Fibroblast of villous mesenchyme (primary cell): Measurements from ENCODE around the gene ZDBF2. TPM values are rescaled to one million over a fixed set of nuclear protein-coding genes. Genes with fewer than 3 reads are reported as not detected.
"Not testable (repeated sequence)": the region's sequence is repeated elsewhere in the genome, so short reads cannot be mapped to it uniquely, and the experiment has no call there.

Source experiments
- DNase-seq: peaks from one replicate; pipeline ENCODE4 v3.0.0-alpha.2; 2010; ENCODE audit warnings: low read depth
- H3K4me3 ChIP-seq: 2 replicates; pipeline ENCODE4 v1.5.1; 2011; ENCODE audit warnings: low read depth, mild to moderate bottlenecking, low read length
- CTCF ChIP-seq: IDR thresholded peaks from 2 replicates; pipeline ENCODE4 v1.5.1; 2012; ENCODE audit warnings: low read depth, mild to moderate bottlenecking, low read length; ENCODE audit not compliant: insufficient read depth
- total RNA-seq: library from RNA; depleted of rRNA; stranded (reverse); fragments of >200 nt; gene quantifications from 2 replicates; pipeline ENCODE4 v1.2.3, GENCODE V29; 2012

Gene ZDBF2
- total RNA-seq, 1 donor = 17.3 TPM

GRCh38 chr2:206343816-206344215 lies 69.4 kb downstream of the ZDBF2 start:
- no peak for DNase-seq
- TF ChIP-seq CTCF = no peak
- no peak overlapping the region for H3K4me3 ChIP-seq

- TF ChIP-seq CTCF = no peak
- no peak for DNase-seq
- H3K4me3 ChIP-seq = no peak overlapping the region
These were observed 71.1 kb downstream of the ZDBF2 start for GRCh38 chr2:206345606-206346005.

- no peak overlapping the region for H3K4me3 ChIP-seq
- no peak for TF ChIP-seq CTCF
- no peak for DNase-seq
These were observed 74.9 kb downstream of the ZDBF2 start for GRCh38 chr2:206349375-206349774.

- no peak for DNase-seq
- H3K4me3 ChIP-seq = no peak overlapping the region
- no peak for TF ChIP-seq CTCF
These were observed 78.1 kb downstream of the ZDBF2 start for GRCh38 chr2:206352571-206352970.

GRCh38 chr2:206353685-206354084 lies 79.2 kb downstream of the ZDBF2 start:
- no peak for DNase-seq
- no peak overlapping the region for H3K4me3 ChIP-seq
- TF ChIP-seq CTCF = no peak

- DNase-seq = no peak
- no peak for TF ChIP-seq CTCF
- H3K4me3 ChIP-seq = no peak overlapping the region
These were observed 79.7 kb downstream of the ZDBF2 start for GRCh38 chr2:206354129-206354528.

- not testable (repeated sequence) for H3K4me3 ChIP-seq, DNase-seq
These were observed 82.4 kb downstream of the ZDBF2 start for GRCh38 chr2:206356840-206357239.

GRCh38 chr2:206360840-206361239 lies 86.4 kb downstream of the ZDBF2 start:
- DNase-seq, H3K4me3 ChIP-seq: not testable (repeated sequence)
